Measurements from ENCODE around the gene RABGAP1. TPM values are rescaled to one million over a fixed set of nuclear protein-coding genes. Genes with fewer than 3 reads are reported as not detected.

Gene RABGAP1
- total RNA-seq, 1 experiment from 2014 or later: 57.4 TPM

DNA sequence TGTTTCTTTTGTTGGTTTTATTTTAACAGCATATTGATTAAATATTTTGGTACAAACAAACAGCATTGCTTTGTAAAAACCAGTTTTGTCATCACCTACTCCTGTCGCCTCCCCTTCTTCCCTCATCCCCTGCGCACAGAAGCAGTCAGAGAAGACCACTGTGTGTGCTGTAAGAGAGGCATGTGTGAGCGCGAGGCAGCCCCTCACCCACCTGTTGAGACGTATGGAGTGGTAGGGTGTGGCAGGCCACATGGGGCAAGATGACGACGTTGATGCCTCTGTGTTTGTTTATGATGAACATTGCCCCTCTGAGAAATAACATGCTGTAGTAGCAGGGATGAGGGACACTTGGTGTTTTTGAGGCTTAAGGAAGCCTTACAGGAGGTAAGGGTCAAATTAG, 164.0 kb downstream of the RABGAP1 start:
- Histone ChIP-seq H3K4me1 (peaks cover 11% of the 10 kb centered on the region), H3K27ac (no peak overlapping the region), H3K36me3 (peaks cover 68% of the 10 kb centered on the region), H3K4me3 (no peak overlapping the region), H3K27me3 (no peaks in the 10 kb centered on the region), H3K9me3 (replicated peaks) (no peaks in the 10 kb centered on the region)
- no peak for DNase-seq

DNA sequence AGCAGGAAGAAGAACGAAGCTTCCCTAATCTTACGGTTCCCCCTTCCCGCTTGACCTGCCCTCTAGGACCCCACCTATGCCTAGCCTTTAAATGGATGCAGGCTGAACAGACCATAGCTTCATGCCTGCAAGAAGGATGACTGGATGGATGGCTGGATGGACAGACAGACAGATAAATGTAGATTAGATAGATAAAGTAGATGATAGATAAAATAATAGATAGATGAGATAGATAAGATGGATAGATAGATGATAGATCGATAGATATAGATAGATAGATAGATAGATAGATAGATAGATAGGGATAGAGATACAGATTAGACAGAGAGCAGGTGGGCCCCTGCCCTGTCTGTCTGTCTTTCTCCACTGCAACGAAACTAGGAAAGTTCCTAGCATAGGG, 164.7 kb downstream of the RABGAP1 start:
- DNase-seq: no peak
- Histone ChIP-seq H3K36me3 (peaks cover 61% of the 10 kb centered on the region), H3K4me1 (peaks cover 11% of the 10 kb centered on the region), H3K27me3 (no peaks in the 10 kb centered on the region), H3K27ac (no peak overlapping the region), H3K9me3 (replicated peaks) (no peaks in the 10 kb centered on the region), H3K4me3 (no peak overlapping the region)

DNA sequence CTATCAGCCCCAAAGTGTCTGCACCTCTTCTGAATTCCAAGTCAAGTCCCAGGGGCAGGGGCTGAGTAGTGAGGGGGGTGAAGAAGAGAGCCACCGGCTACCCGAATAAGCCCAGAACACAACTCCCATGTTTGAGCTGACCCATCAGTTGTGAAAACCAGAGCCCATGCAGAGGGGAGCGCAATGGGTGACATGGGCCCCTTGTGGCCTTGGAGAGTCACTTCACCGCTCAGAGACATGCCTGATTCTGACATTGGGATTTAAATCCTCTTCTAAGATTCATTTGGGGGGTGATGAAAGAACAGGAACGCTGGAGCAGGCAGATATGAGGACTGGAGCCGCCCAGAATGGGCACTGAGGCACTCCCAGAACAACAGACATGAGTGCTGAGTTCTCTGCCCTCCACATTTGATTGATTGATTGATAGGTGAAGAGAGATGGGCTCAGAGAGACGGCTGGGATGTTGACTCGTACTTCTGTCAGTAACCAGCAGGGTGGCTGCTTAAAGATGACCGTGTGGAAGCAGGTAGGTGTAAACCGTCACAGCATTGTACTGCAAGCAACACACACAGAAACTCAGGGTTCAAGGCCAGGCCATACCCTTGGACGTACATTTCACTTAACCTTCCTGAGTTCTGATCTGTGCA, 166.9 kb downstream of the RABGAP1 start:
- peaks cover 11% of the 10 kb centered on the region for H3K4me1 ChIP-seq
- peaks cover 42% of the 10 kb centered on the region for H3K36me3 ChIP-seq
- no peak for DNase-seq

DNA sequence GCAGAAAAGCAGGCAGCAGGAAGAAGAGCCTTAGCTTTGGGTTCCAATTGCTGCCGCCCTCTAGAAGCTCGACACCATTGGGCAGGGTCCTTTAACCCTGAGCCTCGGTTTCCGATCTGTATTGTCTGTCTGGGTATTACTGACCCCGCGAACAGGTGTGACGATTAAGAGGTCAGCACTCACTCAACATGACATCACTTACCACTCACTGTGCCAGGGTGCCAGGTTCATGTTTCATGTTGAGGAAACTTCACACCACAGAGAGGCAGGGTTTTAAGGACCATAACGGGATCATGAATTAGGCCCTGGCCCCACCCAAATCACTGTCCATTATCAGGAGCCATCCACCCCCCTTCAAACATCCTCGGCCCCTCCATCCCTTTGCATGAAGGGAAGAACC, 168.2 kb downstream of the RABGAP1 start:
- H3K27ac ChIP-seq: no peak overlapping the region
- peak in 1 of 2 experiments; percentile 55 for DNase-seq
- H3K4me3 ChIP-seq: no peak overlapping the region
- H3K36me3 ChIP-seq: peaks cover 34% of the 10 kb centered on the region
- H3K27me3 ChIP-seq: no peaks in the 10 kb centered on the region
- H3K9me3 ChIP-seq (replicated peaks): no peaks in the 10 kb centered on the region
- peaks cover 11% of the 10 kb centered on the region for H3K4me1 ChIP-seq

More for the DNA sequence above, 166.9 kb downstream of the RABGAP1 start:
- Histone ChIP-seq H3K27ac (no peak overlapping the region), H3K9me3 (replicated peaks) (no peaks in the 10 kb centered on the region), H3K27me3 (no peaks in the 10 kb centered on the region), H3K4me3 (no peak overlapping the region)

DNA sequence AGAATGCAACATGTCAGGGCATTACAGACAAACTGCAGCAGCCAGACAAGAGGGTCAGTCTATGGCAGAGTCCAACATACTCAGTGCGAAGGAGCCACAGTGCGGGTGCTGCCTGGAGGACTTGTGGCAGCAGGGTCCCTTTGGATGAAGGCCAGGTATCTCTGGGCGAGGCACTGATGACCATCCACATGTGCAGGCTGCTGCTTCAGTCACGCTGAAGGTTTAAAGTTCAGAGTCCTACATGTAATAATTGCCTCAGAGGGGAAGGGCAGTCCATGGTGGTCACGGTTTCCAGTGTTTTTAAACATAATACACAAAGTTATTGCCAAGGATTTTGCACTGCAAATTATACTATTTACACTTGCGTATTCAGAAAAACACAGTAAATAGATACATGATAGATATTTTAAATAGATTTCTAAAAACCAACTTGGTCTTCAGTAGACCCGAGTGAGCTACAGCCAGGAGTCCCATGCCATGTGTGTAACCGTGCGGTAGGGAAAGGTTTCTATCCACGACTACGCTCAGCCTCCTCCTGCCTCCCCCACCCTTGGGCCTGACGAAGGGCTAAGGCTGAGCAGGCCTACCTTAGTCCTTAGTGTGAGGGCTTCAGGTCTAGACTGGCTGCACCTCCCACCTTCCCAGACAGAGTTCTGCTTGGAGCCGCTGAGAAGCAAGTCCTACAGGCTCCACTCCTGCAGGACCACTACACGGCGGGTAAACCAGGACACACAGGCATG, 168.9 kb downstream of the RABGAP1 start:
- Histone ChIP-seq H3K27ac (no peak overlapping the region), H3K9me3 (replicated peaks) (no peaks in the 10 kb centered on the region), H3K27me3 (no peaks in the 10 kb centered on the region), H3K4me3 (no peak overlapping the region), H3K4me1 (peaks cover 11% of the 10 kb centered on the region), H3K36me3 (peaks cover 29% of the 10 kb centered on the region)
- DNase-seq: no peak

DNA sequence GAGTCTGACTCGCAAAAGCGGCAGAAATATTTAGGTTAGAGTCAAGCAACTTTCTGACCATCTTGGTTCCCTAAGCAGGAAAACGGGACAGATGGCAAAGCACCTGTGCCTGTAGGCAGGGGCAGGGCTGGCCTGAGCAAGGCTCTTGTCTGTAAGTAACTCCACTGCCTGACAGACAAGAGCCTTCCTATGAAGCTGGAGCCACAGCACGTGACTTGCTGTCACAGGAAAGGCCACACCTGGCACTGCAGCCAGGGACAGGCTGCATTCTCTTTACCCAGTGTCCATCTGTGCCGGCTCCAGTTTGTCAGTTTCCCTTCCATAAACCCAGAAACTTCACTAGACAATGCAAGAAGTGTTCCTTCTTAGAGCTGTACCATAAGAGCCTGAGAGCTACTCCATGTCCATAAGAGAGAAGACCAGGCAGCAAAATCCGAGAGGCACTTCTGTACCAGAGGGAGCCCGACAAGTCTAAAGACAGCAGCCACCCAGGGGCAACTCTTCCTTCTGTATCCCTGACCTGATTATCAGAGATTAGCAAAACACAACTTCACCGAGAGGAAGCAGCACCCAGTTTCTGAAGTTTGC, 170.7 kb downstream of the RABGAP1 start:
- Histone ChIP-seq H3K36me3 (peaks cover 22% of the 10 kb centered on the region), H3K27ac (no peak overlapping the region), H3K4me3 (no peak overlapping the region), H3K9me3 (replicated peaks) (no peaks in the 10 kb centered on the region), H3K4me1 (peaks cover 11% of the 10 kb centered on the region), H3K27me3 (no peaks in the 10 kb centered on the region)
- DNase-seq: no peak

DNA sequence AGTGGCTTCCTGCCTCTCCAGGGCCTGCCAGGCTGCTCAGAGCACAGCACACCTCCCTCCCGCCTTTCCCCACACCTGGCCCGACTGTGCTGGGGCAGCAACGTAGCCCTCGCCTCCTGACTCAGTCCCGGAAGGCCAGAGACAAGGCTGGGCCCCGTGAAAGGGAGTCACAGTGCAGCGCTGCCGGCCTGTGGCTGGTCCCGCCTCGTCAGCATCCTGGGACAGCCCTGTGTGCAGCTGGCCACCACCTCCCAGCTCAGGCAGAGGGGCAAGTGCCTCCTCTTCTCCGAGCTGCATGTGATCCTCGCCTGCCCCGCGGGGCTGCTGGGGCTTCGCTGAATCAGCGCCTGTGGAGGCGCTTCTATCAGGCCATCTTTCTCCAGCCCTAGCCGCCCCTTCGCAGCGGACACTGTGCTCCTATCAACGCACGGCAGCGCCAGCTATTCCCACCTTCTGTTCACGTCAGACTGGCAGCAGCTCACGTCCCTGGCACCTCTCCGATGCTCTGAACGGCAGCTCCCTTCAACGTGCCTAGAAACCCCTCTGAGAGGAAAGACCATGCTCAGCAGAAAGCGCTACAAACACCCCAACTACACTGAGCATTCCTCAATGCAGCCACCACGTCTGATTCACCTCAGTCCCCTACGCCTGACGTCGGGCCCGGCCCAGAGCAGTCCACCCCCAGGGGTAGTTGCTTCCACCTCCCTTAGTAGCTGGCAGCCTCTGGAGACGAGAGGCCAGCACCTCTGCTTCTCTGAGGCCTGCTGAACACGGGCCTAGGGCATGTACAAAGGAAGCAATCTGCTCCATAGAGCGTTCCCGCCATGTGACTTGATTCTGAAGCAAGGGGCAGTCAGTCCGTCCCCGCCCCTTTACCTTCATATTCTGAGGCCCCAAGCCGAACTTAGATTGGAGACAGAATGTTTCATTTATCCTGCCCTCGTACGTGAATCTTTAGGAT, 171.5 kb downstream of the RABGAP1 start:
- Histone ChIP-seq H3K9me3 (replicated peaks) (no peaks in the 10 kb centered on the region), H3K4me3 (no peak overlapping the region), H3K36me3 (peaks cover 17% of the 10 kb centered on the region), H3K4me1 (peaks cover 11% of the 10 kb centered on the region), H3K27ac (no peak overlapping the region), H3K27me3 (no peaks in the 10 kb centered on the region)
- DNase-seq: no peak

DNA sequence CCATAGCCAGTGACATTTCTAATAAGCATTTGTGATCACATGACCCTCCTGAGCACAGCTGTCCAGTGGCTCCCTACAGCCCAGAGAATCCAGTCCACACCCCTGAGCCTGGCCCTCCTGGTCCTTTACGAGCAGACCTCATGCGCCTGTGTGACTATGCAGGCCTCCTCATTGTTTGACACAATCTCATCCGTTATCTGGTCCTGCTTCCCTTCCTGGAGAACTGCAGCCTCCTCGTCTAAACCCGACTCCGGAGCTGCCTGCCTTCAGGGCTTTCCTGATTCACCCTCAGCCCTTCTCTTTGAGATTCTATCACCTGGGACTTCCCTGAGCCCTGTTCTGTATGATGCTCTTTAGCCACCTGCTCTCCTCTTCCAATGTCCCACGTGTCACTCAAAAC, 172.4 kb downstream of the RABGAP1 start:
- peaks cover 16% of the 10 kb centered on the region for H3K36me3 ChIP-seq
- H3K9me3 ChIP-seq (replicated peaks): no peaks in the 10 kb centered on the region
- DNase-seq: no peak
- H3K4me3 ChIP-seq: no peak overlapping the region
- H3K27ac ChIP-seq: no peak overlapping the region
- no peaks in the 10 kb centered on the region for H3K27me3 ChIP-seq
- H3K4me1 ChIP-seq: peaks cover 11% of the 10 kb centered on the region

DNA sequence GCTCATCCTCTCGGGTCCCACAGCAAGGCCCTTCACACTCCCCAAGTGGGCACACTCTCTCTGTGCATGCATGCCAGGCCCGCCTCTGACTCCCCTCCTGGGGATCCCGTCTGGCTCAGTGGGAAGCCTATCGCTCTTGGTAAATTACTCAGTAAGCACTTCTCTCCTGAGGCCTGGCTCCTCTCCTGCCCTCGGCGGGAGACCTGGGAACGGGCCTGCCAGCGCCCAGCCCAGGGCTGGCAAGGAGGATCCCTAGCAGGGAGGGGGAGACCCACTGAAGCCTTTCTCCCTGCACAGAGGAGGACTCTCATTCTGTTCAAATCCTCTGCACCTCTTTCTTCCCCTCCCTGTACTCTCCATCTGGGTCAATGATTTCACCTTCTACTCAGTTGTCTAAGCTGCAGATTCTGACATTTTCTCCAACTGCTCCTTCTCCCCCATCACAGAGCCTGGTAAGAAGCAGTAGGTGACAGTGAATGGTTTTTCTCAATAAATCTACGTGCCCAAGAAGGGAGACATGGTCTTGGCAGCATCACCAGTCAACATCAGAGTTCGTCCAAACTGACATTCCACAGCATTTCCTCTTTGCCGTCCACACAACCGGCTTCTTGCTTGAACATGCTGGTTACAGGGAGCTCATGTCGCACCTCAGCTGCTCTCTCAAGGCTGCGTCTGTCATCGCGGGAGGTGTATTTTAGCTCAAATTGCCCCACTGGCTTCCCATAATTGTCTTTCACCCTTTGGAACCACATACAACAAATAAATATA, 174.5 kb downstream of the RABGAP1 start:
- Histone ChIP-seq H3K36me3 (0 out of 2 replicates have a peak, but pooled peaks cover 3% of the 10 kb centered on the region), H3K4me1 (no peaks in the 10 kb centered on the region), H3K4me3 (no peak overlapping the region), H3K27me3 (no peaks in the 10 kb centered on the region), H3K27ac (no peak overlapping the region), H3K9me3 (replicated peaks) (no peaks in the 10 kb centered on the region)
- no peak for DNase-seq

DNA sequence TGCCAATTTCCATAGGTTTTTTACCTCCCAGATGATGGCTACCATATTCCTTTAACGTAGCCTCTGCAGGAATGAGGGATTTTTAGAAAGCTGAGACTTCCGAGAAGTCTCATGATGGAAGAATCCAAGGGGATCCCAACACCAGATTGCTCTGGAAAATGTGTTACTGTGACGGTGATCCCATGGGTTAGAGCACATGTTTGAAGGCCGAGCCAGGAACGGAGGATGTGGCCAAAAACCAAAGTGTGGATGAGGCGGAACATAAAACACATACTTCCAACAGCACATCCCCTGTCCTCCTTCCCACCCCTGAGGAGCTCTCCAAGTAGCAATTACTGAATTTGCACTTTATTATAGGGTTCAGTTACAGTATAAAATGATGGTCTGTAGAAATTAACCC, 175.2 kb downstream of the RABGAP1 start:
- no peak overlapping the region for H3K27ac ChIP-seq
- H3K27me3 ChIP-seq: no peaks in the 10 kb centered on the region
- H3K4me1 ChIP-seq: no peaks in the 10 kb centered on the region
- DNase-seq: no peak
- no peaks in the 10 kb centered on the region for H3K9me3 ChIP-seq (replicated peaks)
- no peak overlapping the region for H3K4me3 ChIP-seq
- H3K36me3 ChIP-seq: 0 out of 2 replicates have a peak, but pooled peaks cover 3% of the 10 kb centered on the region

DNA sequence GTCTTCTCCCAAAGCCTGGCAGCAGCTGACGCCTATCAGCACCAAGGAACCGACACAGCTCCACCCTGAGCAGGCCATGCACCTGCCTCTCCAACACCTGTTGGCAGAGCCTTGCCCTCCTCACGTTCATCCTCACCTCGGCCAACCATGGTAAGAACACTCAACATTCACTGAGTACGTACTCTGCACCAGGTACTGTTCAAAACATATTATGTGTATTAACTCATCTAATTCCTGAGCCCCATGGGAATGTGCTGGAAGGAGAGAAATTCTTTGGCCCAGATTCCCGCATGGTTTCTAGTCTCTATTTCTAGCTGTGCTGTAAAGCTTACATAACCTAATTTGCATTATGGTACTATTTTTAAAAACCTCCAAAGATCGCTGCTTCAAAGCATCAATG, 178.7 kb downstream of the RABGAP1 start:
- H3K27me3 ChIP-seq: no peaks in the 10 kb centered on the region
- no peak for DNase-seq
- no peaks in the 10 kb centered on the region for H3K4me1 ChIP-seq
- H3K4me3 ChIP-seq: no peak overlapping the region
- no peak overlapping the region for H3K27ac ChIP-seq
- 0 out of 2 replicates have a peak, but pooled peaks cover 3% of the 10 kb centered on the region for H3K36me3 ChIP-seq
- H3K9me3 ChIP-seq (replicated peaks): no peaks in the 10 kb centered on the region

DNA sequence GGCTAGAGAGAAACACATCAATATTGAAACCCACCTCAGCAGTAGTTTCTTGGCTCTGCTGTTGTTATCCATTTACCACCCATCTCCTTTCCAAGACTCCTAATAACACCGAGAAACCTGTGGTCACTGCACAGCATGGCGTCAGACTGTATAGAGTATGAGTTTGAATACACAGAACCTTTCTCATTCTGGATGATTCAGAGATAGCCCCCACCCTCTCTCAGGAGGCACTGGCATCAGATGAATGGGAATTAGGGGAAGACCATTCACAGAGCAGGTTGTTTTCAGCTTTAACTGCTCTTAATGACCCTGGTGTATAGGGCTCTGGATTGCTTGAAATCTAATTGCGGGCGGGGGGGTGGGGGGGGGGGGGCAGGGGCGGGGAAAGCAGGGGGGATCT, 179.3 kb downstream of the RABGAP1 start:
- Histone ChIP-seq H3K27ac (no peak overlapping the region), H3K36me3 (0 out of 2 replicates have a peak, but pooled peaks cover 3% of the 10 kb centered on the region), H3K27me3 (no peaks in the 10 kb centered on the region), H3K9me3 (replicated peaks) (no peaks in the 10 kb centered on the region), H3K4me1 (no peaks in the 10 kb centered on the region), H3K4me3 (no peak overlapping the region)
- DNase-seq: no peak

DNA sequence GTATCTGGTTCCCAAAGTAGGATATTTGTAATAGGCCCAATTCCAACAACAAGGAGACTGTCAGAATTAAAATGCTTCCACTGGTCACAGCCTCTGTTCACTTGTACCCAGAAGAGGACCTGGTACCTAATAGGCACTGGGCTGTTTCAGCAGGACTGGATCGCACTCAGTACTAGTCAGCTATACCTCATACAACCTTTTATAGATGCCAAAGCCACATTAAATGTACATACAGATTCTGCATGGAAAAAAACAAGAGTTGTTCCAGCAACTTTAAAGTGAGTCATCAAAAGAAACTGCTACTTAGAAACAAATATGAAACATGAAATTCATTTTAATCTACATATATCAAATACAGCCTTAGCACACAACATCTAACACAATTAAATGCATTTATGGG, 180.1 kb downstream of the RABGAP1 start:
- Histone ChIP-seq H3K27me3 (no peaks in the 10 kb centered on the region), H3K4me3 (no peak overlapping the region), H3K27ac (no peak overlapping the region), H3K9me3 (replicated peaks) (no peaks in the 10 kb centered on the region), H3K4me1 (no peaks in the 10 kb centered on the region), H3K36me3 (no peaks in the 10 kb centered on the region)
- no peak for DNase-seq

DNA sequence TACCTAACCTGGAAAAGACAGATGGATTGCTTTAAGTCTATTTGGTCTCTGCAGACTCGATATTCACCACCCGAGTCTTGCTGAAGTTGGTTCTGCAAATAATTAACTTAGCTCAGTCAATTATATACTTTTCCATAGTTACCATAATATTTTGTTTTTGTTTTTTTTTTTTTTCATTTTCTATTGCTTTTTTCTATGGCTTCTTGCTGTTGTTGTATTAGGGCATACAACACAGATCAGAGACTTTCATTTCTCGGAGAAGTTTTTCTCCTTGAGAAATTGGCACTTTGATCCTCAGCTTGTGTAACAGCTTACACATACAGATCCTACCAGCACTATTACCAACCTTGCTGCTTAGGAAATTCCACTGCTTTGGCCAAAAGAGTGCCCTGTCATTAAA, 180.6 kb downstream of the RABGAP1 start:
- no peaks in the 10 kb centered on the region for H3K4me1 ChIP-seq

More for the DNA sequence above, 180.6 kb downstream of the RABGAP1 start:
- no peak overlapping the region for H3K4me3 ChIP-seq
- H3K27me3 ChIP-seq: no peaks in the 10 kb centered on the region
- no peaks in the 10 kb centered on the region for H3K9me3 ChIP-seq (replicated peaks)
- no peak for DNase-seq
- H3K27ac ChIP-seq: no peak overlapping the region
- H3K36me3 ChIP-seq: no peaks in the 10 kb centered on the region
